HG03558 (cell line): ENCODE measurements around the gene ARL5A.
"Not testable (repeated sequence)": the region's sequence is repeated elsewhere in the genome, so short reads cannot be mapped to it uniquely, and the experiment has no call there.

Source experiments
- ATAC-seq: cut with Tn5 transposase; IDR thresholded peaks from one replicate; pipeline ENCODE4 v1.9.1; 2021; ENCODE audit warnings: moderate number of reproducible peaks; ENCODE audit not compliant: unreplicated experiment; ENCODE audit errors: extremely low read depth

Gene ARL5A

GRCh38 chr2:151799886-151800292 is 28.3 kb downstream of the ARL5A start:
- no peak for ATAC-seq

GRCh38 chr2:151796774-151797173 is 31.4 kb downstream of the ARL5A start:
- ATAC-seq: no peak

GRCh38 chr2:151795646-151796240 is 32.5 kb downstream of the ARL5A start:
- no peak for ATAC-seq

GRCh38 chr2:151794422-151794821 is 33.8 kb downstream of the ARL5A start:
- not testable (repeated sequence) for ATAC-seq

- no peak for ATAC-seq
Observed at GRCh38 chr2:151793123-151793522, 35.1 kb downstream of the ARL5A start.

- no peak for ATAC-seq
Observed at GRCh38 chr2:151792589-151792988, 35.6 kb downstream of the ARL5A start.

- ATAC-seq: no peak
Observed at GRCh38 chr2:151791545-151791944, 36.7 kb downstream of the ARL5A start.

GRCh38 chr2:151790689-151791088 is 37.5 kb downstream of the ARL5A start:
- ATAC-seq: no peak

- ATAC-seq: no peak
Observed at GRCh38 chr2:151789055-151789834, 39.0 kb downstream of the ARL5A start.

- ATAC-seq: no peak
Observed at GRCh38 chr2:151786483-151786882, 41.7 kb downstream of the ARL5A start.

- no peak for ATAC-seq
Observed at GRCh38 chr2:151786077-151786476, 42.1 kb downstream of the ARL5A start.

- no peak for ATAC-seq
Observed at GRCh38 chr2:151783133-151783520, 45.1 kb downstream of the ARL5A start.

- no peak for ATAC-seq
Observed at GRCh38 chr2:151782378-151783132, 45.7 kb downstream of the ARL5A start.

- no peak for ATAC-seq
Observed at GRCh38 chr2:151781642-151782041, 46.6 kb downstream of the ARL5A start.

- ATAC-seq: no peak
Observed at GRCh38 chr2:151780938-151781337, 47.3 kb downstream of the ARL5A start.

- no peak for ATAC-seq
Observed at GRCh38 chr2:151777935-151778334, 50.3 kb downstream of the ARL5A start.

GRCh38 chr2:151777487-151777886 is 50.7 kb downstream of the ARL5A start:
- no peak for ATAC-seq

- no peak for ATAC-seq
Observed at GRCh38 chr2:151776367-151776766, 51.9 kb downstream of the ARL5A start.

GRCh38 chr2:151775057-151775740 is 53.0 kb downstream of the ARL5A start:
- ATAC-seq: no peak

- no peak for ATAC-seq
Observed at GRCh38 chr2:151774506-151774905, 53.7 kb downstream of the ARL5A start.
